PC-3 (cell line): Measurements from ENCODE around the gene ROPN1L.

Source experiments
- CTCF ChIP-seq: fragments of 300-600 bp; sonication (generic); conservative IDR thresholded peaks from 2 replicates; pipeline ENCODE4 v1.5.1; 2017; ENCODE audit warnings: antibody characterized with exemption, low read depth, mild to moderate bottlenecking, low read length
- EZH2phosphoT487 ChIP-seq: fragments of 300-600 bp; sonication (generic); IDR thresholded peaks from 2 replicates; pipeline ENCODE4 v1.6.1; 2018; ENCODE audit warnings: mild to moderate bottlenecking, antibody characterized with exemption, low read length, borderline replicate concordance

DNA sequence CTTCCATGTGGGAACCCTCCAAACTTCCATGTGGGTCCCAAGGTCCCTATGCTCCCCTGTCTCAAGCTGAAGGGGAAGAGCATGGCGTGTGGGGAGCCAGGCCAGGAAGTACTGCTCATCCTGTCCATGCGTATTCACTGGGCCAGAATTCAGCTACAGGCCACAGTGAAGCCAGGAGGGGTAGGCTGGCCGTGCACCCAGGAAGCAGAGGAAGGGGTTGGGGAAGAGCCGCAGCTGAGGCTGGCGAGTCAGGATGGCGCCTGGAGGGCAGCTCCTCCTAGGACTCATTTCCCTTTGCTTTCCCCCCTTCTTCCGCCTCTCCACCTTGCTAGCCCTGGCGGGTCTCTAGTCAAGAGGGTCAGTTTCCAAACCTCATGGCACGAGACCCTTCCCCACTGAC, 57.4 kb downstream of the ROPN1L start:
- no peak for TF ChIP-seq CTCF
- no peak for TF ChIP-seq EZH2phosphoT487
